Activated naive CD8-positive, alpha-beta T cell treated with anti-CD3 and anti-CD28 coated beads, Interleukin-2, amount 50 U/mL, for 24 hours (primary cell): ENCODE measurements around the gene STUB1.

Source experiments
- ATAC-seq: fragments of 150-1000 bp; cut with Tn5 transposase; one replicate; pipeline ENCODE4 v1.10.0; 2021
- DNase-seq: peaks from one replicate; pipeline ENCODE4 v3.0.0; 2021
- H3K27ac Mint-ChIP-seq: one replicate; pipeline ENCODE4 v1.8.0; 2021; ENCODE audit warnings: mild to moderate bottlenecking, mixed read lengths
- H3K27me3 Mint-ChIP-seq: one replicate; pipeline ENCODE4 v1.8.0; 2021; ENCODE audit warnings: mixed read lengths
- H3K36me3 Mint-ChIP-seq: one replicate; pipeline ENCODE4 v1.8.0; 2021; ENCODE audit warnings: low read depth, mixed read lengths
- H3K4me1 Mint-ChIP-seq: one replicate; pipeline ENCODE4 v1.8.0; 2021; ENCODE audit warnings: mixed read lengths
- H3K4me3 Mint-ChIP-seq: one replicate; pipeline ENCODE4 v1.8.0; 2021; ENCODE audit warnings: mild to moderate bottlenecking, moderate library complexity, mixed read lengths
- H3K9me3 Mint-ChIP-seq: one replicate; pipeline ENCODE4 v1.8.0; 2021; ENCODE audit warnings: mixed read lengths

STUB1 gene

DNA sequence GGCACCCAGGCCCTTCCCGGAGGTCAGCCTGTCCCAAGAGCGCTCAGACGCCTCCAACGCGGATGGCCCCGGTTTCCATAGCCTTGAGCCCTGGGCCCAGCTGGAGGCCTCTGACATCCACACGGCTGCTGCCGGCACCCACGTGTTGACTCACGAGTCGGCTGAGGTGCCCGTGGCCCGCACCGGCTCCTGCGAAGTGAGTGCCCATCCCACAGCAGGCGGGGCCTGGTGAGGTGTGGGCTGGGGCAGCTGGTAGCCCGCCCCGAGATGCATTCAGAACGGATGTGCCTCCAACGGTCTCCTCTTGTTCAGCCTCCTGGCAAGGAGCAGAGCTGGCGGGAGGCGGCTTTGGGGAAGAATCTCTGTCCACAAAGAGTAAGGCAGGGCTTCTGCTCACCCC lies 28.4 kb upstream of the STUB1 start:
- H3K27me3 Mint-ChIP-seq = no peaks in the 10 kb centered on the region
- H3K4me3 Mint-ChIP-seq = no peak overlapping the region
- ATAC-seq (no peak), DNase-seq (no peak)
- H3K4me1 Mint-ChIP-seq = peaks cover 10% of the 10 kb centered on the region
- H3K9me3 Mint-ChIP-seq = no peaks in the 10 kb centered on the region
- peaks cover 4% of the 10 kb centered on the region for H3K36me3 Mint-ChIP-seq
- no peak overlapping the region for H3K27ac Mint-ChIP-seq

DNA sequence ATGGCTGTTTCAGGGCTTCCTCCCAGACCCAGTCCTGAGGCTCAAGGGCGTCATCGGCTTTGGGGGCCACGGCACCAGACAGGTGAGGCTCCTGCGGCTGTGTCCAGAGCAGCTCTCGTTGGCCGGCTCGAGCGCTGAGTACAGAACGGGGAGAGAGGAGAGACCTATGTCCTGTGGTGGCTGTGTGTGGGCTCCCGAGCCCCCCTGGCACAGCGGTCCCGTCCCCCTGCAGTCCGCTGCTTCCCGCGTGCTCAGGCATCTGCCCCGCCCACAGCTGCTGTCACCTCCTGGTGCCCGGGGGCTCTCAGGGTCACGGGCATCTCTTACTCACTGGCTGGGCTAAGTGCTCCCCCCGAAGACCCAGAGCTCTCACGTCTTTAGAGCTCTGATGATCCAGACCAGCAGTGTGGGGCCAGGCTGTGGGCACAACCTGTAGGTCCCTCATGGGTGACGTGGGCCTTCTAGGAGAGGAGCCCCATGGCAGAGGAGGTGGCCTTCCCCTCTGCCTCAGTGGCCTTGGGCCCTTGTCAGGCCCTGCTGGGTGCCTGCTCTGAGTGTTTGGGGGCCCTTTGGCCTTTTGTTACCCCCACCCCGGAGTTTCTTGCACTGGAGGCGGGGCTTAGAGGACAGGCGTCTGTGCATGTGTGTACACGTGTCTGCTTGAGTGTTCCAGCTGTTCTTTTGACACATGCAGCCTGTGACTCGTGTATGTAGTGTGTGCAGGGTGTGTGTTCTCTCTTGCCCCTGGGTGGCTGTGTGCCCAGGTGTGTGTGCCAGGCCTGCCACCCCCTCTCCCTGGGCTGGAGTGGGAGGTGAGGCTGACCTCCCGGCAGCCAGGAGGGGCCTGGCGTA lies 27.5 kb upstream of the STUB1 start:
- H3K27me3 Mint-ChIP-seq = no peaks in the 10 kb centered on the region
- H3K9me3 Mint-ChIP-seq = no peaks in the 10 kb centered on the region
- H3K4me1 Mint-ChIP-seq = peaks cover 10% of the 10 kb centered on the region
- H3K36me3 Mint-ChIP-seq = peaks cover 4% of the 10 kb centered on the region
- DNase-seq (no peak), ATAC-seq (no peak)
- no peak overlapping the region for H3K4me3 Mint-ChIP-seq
- H3K27ac Mint-ChIP-seq = no peak overlapping the region

- H3K27ac Mint-ChIP-seq = no peak overlapping the region
Observed at GRCh38 chr16:654034-654433, 26.2 kb upstream of the STUB1 start.

DNA sequence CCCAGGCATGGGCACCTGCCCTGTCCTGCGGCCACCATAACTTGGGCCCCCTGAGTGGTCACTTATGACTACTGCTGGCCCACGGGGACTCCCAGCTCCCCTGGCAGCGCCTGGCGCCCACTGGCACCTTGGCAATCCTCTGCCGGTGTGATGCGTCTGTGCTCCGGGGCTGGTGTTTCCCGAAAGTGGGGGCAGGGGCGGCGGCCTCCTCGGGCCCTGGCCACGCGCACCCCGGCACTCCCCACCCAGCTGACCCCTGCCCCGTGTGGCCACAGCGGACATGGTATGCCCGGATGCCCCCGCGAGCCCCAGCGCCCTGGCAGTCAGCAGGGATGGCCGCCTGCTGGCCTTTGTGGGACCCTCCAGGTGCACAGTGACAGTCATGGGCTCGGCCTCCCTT lies 22.7 kb upstream of the STUB1 start:
- Mint-ChIP-seq H3K4me3 (no peak overlapping the region), H3K9me3 (no peaks in the 10 kb centered on the region), H3K27ac (no peak overlapping the region), H3K4me1 (peaks cover 5% of the 10 kb centered on the region), H3K27me3 (no peaks in the 10 kb centered on the region), H3K36me3 (peaks cover 3% of the 10 kb centered on the region)
- DNase-seq = no peak
- no peak for ATAC-seq

More at GRCh38 chr16:654034-654433, 26.2 kb upstream of the STUB1 start:
- Mint-ChIP-seq H3K4me3 (no peak overlapping the region), H3K4me1 (peaks cover 4% of the 10 kb centered on the region), H3K36me3 (peaks cover 2% of the 10 kb centered on the region), H3K9me3 (no peaks in the 10 kb centered on the region), H3K27me3 (no peaks in the 10 kb centered on the region)
- ATAC-seq (no peak), DNase-seq (no peak)

DNA sequence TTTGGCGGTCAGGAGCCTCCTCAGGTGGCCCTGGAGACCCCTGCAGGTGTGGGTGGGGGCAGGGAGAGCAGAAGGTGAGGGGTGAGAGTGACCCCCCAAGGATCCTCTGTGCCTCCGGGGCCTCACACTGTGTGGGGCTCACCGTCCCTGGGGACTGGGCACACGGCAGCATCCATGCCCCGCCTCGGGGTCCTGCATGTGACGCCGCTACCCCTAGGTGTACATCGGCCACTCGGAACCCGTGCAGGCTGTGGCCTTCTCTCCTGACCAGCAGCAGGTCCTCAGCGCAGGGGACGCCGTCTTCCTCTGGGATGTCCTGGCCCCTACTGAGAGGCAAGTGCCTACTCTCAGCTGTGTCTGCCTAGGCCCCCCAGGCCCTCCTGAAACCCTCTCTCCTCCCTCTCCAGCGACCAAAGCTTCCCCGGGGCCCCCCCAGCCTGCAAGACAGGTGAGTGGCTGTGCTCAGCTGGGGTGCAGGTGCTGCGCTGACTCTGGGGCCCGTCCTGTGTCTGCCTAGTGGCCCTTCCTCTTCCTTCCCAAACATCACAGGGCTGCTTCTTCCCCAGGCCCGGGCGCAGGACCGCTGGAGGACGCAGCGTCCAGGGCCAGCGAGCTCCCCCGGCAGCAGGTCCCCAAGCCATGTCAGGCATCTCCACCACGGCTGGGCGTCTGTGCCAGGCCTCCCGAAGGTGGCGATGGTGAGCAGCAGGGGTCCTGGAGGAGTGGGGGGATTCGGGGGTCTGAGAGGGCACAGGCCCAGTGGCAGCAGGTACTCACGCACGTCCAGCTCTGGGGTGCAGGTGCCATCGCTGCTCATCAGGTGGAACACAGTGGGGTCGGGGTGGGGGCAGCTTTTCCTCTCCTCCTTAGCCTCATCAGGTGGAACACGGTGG lies 21.3 kb upstream of the STUB1 start:
- no peaks in the 10 kb centered on the region for H3K9me3 Mint-ChIP-seq
- no peak for ATAC-seq
- H3K36me3 Mint-ChIP-seq = peaks cover 2% of the 10 kb centered on the region
- H3K27me3 Mint-ChIP-seq = no peaks in the 10 kb centered on the region
- DNase-seq = no peak
- H3K27ac Mint-ChIP-seq = no peak overlapping the region
- H3K4me1 Mint-ChIP-seq = peaks cover 5% of the 10 kb centered on the region
- no peak overlapping the region for H3K4me3 Mint-ChIP-seq

- H3K36me3 Mint-ChIP-seq = peaks cover 2% of the 10 kb centered on the region
- no peak overlapping the region for H3K27ac Mint-ChIP-seq
- no peak overlapping the region for H3K4me3 Mint-ChIP-seq
- ATAC-seq = no peak
- no peaks in the 10 kb centered on the region for H3K27me3 Mint-ChIP-seq
- DNase-seq = no peak
- H3K4me1 Mint-ChIP-seq = peaks cover 5% of the 10 kb centered on the region
- no peaks in the 10 kb centered on the region for H3K9me3 Mint-ChIP-seq
Observed at GRCh38 chr16:659618-660017, 20.6 kb upstream of the STUB1 start.

DNA sequence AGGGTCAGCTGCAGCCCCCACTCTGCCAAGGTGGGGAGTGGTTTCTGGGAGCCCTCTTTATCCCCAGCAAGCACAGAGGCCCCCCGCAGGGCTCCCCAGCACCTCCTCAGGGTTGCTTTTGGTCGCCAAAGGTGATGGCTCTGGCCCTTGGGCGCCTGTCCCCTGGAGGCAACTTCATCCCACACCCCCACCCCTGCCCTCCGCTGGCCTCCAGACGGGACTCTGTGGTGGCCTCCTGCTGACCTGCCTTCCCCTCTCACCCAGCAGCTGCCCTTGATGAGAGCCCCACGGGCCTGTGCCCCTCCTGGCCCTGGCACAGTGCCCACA lies 20.1 kb upstream of the STUB1 start:
- H3K36me3 Mint-ChIP-seq = peaks cover 2% of the 10 kb centered on the region
- no peak overlapping the region for H3K4me3 Mint-ChIP-seq
- H3K9me3 Mint-ChIP-seq = no peaks in the 10 kb centered on the region
- ATAC-seq = no peak
- H3K4me1 Mint-ChIP-seq = peaks cover 5% of the 10 kb centered on the region
- DNase-seq = no peak
- H3K27ac Mint-ChIP-seq = no peak overlapping the region
- H3K27me3 Mint-ChIP-seq = no peaks in the 10 kb centered on the region

DNA sequence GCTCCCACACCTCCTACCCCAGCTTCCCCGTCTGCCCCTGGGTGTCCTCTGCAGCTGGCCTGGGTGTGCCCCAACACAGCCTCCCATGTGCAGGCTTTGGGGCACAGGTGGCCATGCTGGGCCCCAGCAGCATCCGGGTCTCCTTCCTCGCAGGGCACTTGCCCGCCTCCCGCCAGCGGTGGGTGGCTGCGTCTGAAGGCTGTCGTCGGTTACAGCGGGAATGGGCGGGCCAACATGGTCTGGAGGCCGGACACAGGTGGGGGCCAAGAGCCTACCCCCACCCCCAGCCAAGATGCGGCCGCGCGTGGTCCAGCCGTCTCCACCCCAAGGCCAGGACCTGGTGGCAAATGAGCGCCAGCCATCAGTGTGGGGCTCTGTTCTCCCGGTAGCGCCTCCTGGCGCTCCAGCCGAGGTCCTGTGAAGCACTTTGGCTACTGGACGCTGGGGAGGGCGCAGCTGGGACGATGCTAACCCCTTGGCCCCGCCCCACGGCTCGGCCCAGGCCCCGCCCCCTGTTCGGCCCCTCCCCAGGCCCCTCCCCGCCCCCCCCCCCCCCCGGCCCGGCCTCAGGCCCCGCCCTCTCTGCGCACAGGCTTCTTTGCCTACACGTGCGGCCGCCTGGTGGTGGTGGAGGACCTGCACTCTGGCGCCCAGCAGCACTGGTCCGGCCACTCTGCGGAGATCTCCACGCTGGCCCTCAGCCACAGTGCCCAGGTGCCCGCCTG lies 19.6 kb upstream of the STUB1 start:
- no peak overlapping the region for H3K27ac Mint-ChIP-seq

DNA sequence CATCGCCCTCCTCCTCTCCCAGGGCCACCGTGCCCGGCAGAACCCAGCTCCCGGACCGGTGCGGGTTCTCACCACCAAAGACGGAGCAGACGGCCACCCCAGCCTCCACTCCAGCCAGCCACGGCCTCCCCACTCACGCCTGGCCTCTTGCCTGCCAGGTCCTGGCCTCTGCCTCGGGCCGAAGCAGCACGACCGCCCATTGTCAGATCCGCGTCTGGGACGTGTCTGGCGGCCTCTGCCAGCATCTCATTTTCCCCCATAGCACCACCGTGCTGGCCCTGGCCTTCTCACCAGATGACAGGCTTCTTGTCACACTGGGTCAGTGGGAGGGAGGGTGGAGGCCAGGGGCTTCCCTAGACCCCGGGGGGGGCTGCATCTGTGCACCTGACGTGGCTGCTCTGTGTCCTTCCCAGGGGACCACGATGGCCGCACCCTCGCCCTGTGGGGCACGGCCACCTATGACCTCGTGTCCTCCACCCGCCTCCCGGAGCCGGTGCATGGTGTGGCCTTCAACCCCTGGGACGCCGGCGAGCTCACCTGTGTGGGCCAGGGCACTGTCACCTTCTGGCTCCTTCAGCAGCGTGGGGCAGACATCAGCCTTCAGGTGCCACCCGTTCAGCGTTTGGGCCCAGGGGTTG lies 18.9 kb upstream of the STUB1 start:
- Mint-ChIP-seq H3K27ac (no peak overlapping the region), H3K27me3 (no peaks in the 10 kb centered on the region), H3K36me3 (peaks cover 2% of the 10 kb centered on the region), H3K4me3 (no peak overlapping the region), H3K4me1 (peaks cover 5% of the 10 kb centered on the region), H3K9me3 (no peaks in the 10 kb centered on the region)
- no peak for ATAC-seq
- DNase-seq = no peak

More for the DNA sequence above, 19.6 kb upstream of the STUB1 start:
- no peaks in the 10 kb centered on the region for H3K27me3 Mint-ChIP-seq
- peak; percentile 47 for ATAC-seq
- H3K9me3 Mint-ChIP-seq = no peaks in the 10 kb centered on the region
- H3K4me1 Mint-ChIP-seq = peaks cover 5% of the 10 kb centered on the region
- no peak overlapping the region for H3K4me3 Mint-ChIP-seq
- peak; percentile 68 for DNase-seq
- H3K36me3 Mint-ChIP-seq = peaks cover 2% of the 10 kb centered on the region

DNA sequence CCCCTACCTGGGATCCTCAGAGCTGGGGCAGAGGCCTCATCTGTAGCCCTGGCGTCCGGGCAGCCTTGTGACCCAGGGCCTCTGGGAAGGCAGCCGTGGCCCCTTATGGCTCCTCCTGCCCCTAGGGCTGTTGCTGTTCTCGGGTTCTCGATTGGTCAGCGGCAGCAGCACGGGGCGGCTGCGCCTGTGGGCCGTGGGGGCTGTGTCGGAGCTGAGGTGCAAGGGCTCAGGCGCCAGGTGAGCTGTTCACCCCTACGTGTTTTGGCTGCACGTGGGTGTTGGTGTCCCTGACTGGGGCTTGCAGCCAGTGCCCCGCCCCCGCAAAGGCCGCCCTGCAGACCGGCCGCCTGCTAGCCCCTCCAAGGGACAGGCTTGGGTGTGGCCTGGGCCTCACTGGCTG lies 18.1 kb upstream of the STUB1 start:
- Mint-ChIP-seq H3K36me3 (peaks cover 2% of the 10 kb centered on the region), H3K4me1 (peaks cover 5% of the 10 kb centered on the region), H3K4me3 (no peak overlapping the region), H3K9me3 (no peaks in the 10 kb centered on the region), H3K27me3 (no peaks in the 10 kb centered on the region), H3K27ac (no peak overlapping the region)
- DNase-seq (no peak), ATAC-seq (no peak)

DNA sequence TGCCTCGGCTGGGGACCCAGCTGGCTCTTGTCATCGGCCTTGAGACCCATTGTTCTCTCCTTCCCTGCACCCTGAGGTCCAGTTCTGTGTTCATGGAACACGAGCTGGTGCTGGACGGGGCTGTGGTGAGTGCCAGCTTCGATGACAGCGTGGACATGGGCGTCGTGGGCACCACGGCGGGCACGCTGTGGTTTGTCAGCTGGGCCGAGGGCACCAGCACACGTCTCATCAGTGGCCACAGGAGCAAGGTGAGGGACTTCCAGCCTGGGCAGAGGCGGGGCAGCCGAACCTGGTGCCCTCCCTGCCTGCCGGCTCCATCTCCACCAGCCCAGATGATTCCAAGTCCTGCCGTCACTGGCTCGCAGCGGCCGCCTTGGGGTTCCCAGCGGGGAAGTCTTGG lies 17.6 kb upstream of the STUB1 start:
- no peaks in the 10 kb centered on the region for H3K9me3 Mint-ChIP-seq
- DNase-seq (no peak), ATAC-seq (no peak)
- H3K36me3 Mint-ChIP-seq = peaks cover 2% of the 10 kb centered on the region
- H3K27ac Mint-ChIP-seq = no peak overlapping the region
- H3K4me1 Mint-ChIP-seq = peaks cover 6% of the 10 kb centered on the region
- H3K27me3 Mint-ChIP-seq = no peaks in the 10 kb centered on the region
- H3K4me3 Mint-ChIP-seq = no peak overlapping the region

- H3K27me3 Mint-ChIP-seq = no peaks in the 10 kb centered on the region
- H3K4me3 Mint-ChIP-seq = no peak overlapping the region
- H3K9me3 Mint-ChIP-seq = no peaks in the 10 kb centered on the region
- H3K36me3 Mint-ChIP-seq = peaks cover 7% of the 10 kb centered on the region
- no peak for ATAC-seq
- H3K27ac Mint-ChIP-seq = no peak overlapping the region
- peaks cover 6% of the 10 kb centered on the region for H3K4me1 Mint-ChIP-seq
- no peak for DNase-seq
Observed at GRCh38 chr16:666572-666971, 13.6 kb upstream of the STUB1 start.

GRCh38 chr16:667113-667779 lies 13.0 kb upstream of the STUB1 start:
- no peak for ATAC-seq
- H3K4me1 Mint-ChIP-seq = peaks cover 6% of the 10 kb centered on the region

More at GRCh38 chr16:667113-667779, 13.0 kb upstream of the STUB1 start:
- no peaks in the 10 kb centered on the region for H3K27me3 Mint-ChIP-seq
- H3K27ac Mint-ChIP-seq = peak overlapping the region; percentile 86
- H3K9me3 Mint-ChIP-seq = no peaks in the 10 kb centered on the region
- H3K4me3 Mint-ChIP-seq = peak overlapping the region; percentile 76
- DNase-seq = no peak
- peaks cover 7% of the 10 kb centered on the region for H3K36me3 Mint-ChIP-seq
